ENCODE measurements around the gene CRHR1.

- TF ChIP-seq CTCF (IDR thresholded peaks at IDR 0.05; ENCODE audit: insufficient read depth, low read length, poor library complexity, severe bottlenecking) (no peak), EZH2phosphoT487 (conservative IDR thresholded peaks at IDR 0.05; ENCODE audit: low read length) (no peak)
Observed at GRCh38 chr17:45861165-45861564, 77.0 kb downstream of the CRHR1 start.
